ENCODE results near the gene ISG20. TPM values are rescaled to one million over a fixed set of nuclear protein-coding genes. Genes with fewer than 3 reads are reported as not detected.
A peak's percentile ranks its signal among the peaks of the same experiment; 100 is the strongest.

Gene ISG20
- total and polyA plus RNA-seq, 7 donors, result 1.9 to 177 (median 20.1) TPM

- intact Hi-C loops (cut with DNase I), result no loop called here
- peaks cover 0 to 59% (median 20%) of the 10 kb centered on the region in 4 donors for H3K36me3 ChIP-seq
- H3K4me1 ChIP-seq, result peaks cover 0 to 21% (median 19%) of the 10 kb centered on the region in 4 donors
- no peak overlapping the region for H3K27ac ChIP-seq
- H3K9me3 ChIP-seq, result no peaks in the 10 kb centered on the region
- H3K4me3 ChIP-seq, result no peak overlapping the region
- no peak for TF ChIP-seq POLR2A (IDR thresholded peaks at IDR 0.05)
- no peak for TF ChIP-seq CTCF (IDR thresholded peaks at IDR 0.05)
- no peak for TF ChIP-seq EP300 (IDR thresholded peaks at IDR 0.05)
- no peak for TF ChIP-seq POLR2AphosphoS5 (IDR thresholded peaks at IDR 0.05)
- WGBS, 2 donors, result 91 to 94% methylated on average over 5 of the region's 5 CpGs
- H3K27me3 ChIP-seq, result no peaks in the 10 kb centered on the region
- DNase-seq, result peak; percentile 54
Measured at GRCh38 chr15:88628018-88628654, 10.7 kb upstream of the ISG20 start.

- Histone ChIP-seq H3K9me3 (no peaks in the 10 kb centered on the region), H3K27ac (no peak overlapping the region), H3K4me1 (peaks cover 0 to 12% (median 10%) of the 10 kb centered on the region in 4 donors), H3K27me3 (no peaks in the 10 kb centered on the region), H3K36me3 (peaks cover 0 to 59% (median 20%) of the 10 kb centered on the region in 4 donors), H3K4me3 (no peak overlapping the region)
- no peak for TF ChIP-seq EP300 (IDR thresholded peaks at IDR 0.05)
- TF ChIP-seq CTCF (IDR thresholded peaks at IDR 0.05), result no peak
- TF ChIP-seq POLR2AphosphoS5 (IDR thresholded peaks at IDR 0.05), result no peak
- no peak for TF ChIP-seq POLR2A (IDR thresholded peaks at IDR 0.05)
- whole genome bisulfite sequencing, 2 donors, result 89 to 96% methylated on average over 16 of the region's 16 CpGs
- no peak for DNase-seq
- intact Hi-C loops (cut with DNase I), result no loop called here
Measured at GRCh38 chr15:88629071-88629470, 9.7 kb upstream of the ISG20 start.

- 50 to 63% methylated on average over 9 of the region's 9 CpGs for WGBS, 2 donors
- Histone ChIP-seq H3K36me3 (peaks cover 0 to 59% (median 20%) of the 10 kb centered on the region in 4 donors), H3K4me3 (no peak overlapping the region), H3K27ac (peak overlapping the region in 2 of 4 donors; percentile 2 to 42), H3K9me3 (no peaks in the 10 kb centered on the region), H3K4me1 (peaks cover 0 to under 1% (median under 1%) of the 10 kb centered on the region in 4 donors), H3K27me3 (no peaks in the 10 kb centered on the region)
- TF ChIP-seq POLR2A (IDR thresholded peaks at IDR 0.05), result no peak
- no peak for TF ChIP-seq CTCF (IDR thresholded peaks at IDR 0.05)
- TF ChIP-seq POLR2AphosphoS5 (IDR thresholded peaks at IDR 0.05), result peak in 1 of 4 donors; percentile 15
- intact Hi-C loops (cut with DNase I), result no loop called here
- peak; percentile 76 for DNase-seq
Measured at GRCh38 chr15:88630141-88630721, 8.6 kb upstream of the ISG20 start.

- Histone ChIP-seq H3K27ac (peak overlapping the region in 2 of 4 donors; percentile 19 to 42), H3K4me1 (no peaks in the 10 kb centered on the region), H3K9me3 (no peaks in the 10 kb centered on the region), H3K4me3 (no peak overlapping the region), H3K36me3 (peaks cover 0 to 58% (median 20%) of the 10 kb centered on the region in 4 donors), H3K27me3 (no peaks in the 10 kb centered on the region)
- intact Hi-C loops (cut with DNase I), result no loop called here
- WGBS, 2 donors, result 60 to 85% methylated on average over 7 of the region's 7 CpGs
- DNase-seq, result peak; percentile 12
- no peak for TF ChIP-seq POLR2A (IDR thresholded peaks at IDR 0.05)
- TF ChIP-seq EP300 (IDR thresholded peaks at IDR 0.05), result no peak
- TF ChIP-seq POLR2AphosphoS5 (IDR thresholded peaks at IDR 0.05), result no peak
- TF ChIP-seq CTCF (IDR thresholded peaks at IDR 0.05), result no peak
Measured at GRCh38 chr15:88630798-88631463, 7.9 kb upstream of the ISG20 start.

Measured in sigmoid colon (tissue), 7 donors.